Motor neuron (in vitro differentiated cells): ENCODE results near the gene ARHGAP27. TPM values are rescaled to one million over a fixed set of nuclear protein-coding genes. Genes with fewer than 3 reads are reported as not detected.

Experiments used
- ATAC-seq, 8 experiments: fragments of 200-7000 bp; cut with Tn5 transposase; replicated peaks in 6 of 8; 2 replicates each; pipeline ENCODE4 v1.8.0; 2021; ENCODE audit warnings: mild to moderate bottlenecking in 8 of 8, moderate library complexity in 8 of 8
- H3K27ac ChIP-seq, 2 donors: fragments of 250-450 bp; sonication (Bioruptor Pico); 2 replicates each; pipeline ENCODE4 v1.9.0; 2021; ENCODE audit warnings: antibody characterized with exemption in 2 of 2, mild to moderate bottlenecking in 2 of 2, moderate library complexity in 1 of 2
- H3K4me1 ChIP-seq, 2 donors: fragments of 250-450 bp; sonication (Bioruptor Pico); replicated peaks in 1 of 2; 2 replicates each; pipeline ENCODE4 v1.6.1; 2021; ENCODE audit warnings: antibody characterized with exemption in 2 of 2, mild to moderate bottlenecking in 2 of 2, moderate library complexity in 1 of 2
- H3K4me3 ChIP-seq, 5 donors: fragments of 250-450 bp; sonication (Bioruptor Pico); 2 replicates each; pipeline ENCODE4 v1.9.0; 2021; ENCODE audit warnings: antibody characterized with exemption in 5 of 5, mild to moderate bottlenecking in 5 of 5, moderate library complexity in 4 of 5
- WGBS, 10 experiments: fragments of 450-650 bp; shearing (Covaris generic); methylation state at CpG; one replicate each; pipeline ENCODE4 v1.0.0; 2022; 5-methylcytosine and 5-hydroxymethylcytosine counted together
- in situ Hi-C, 9 experiments: fragments of 400-800 bp; cut with MboI; loops; one replicate each; pipeline ENCODE4 v1.15.0; 2021; ENCODE audit warnings: low sequenced_read_pairs in 9 of 9, low pct_unique_long_range_greater_than_20kb in 2 of 9; ENCODE audit not compliant: unreplicated experiment in 9 of 9
- total RNA-seq, 8 experiments: library from RNA; unstranded; fragments of 300-600 nt; gene quantifications; 2 replicates each; pipeline versions ENCODE4 v1.2.3 to v1.2.4, GENCODE V29; 2022

Gene ARHGAP27
- total RNA-seq, 8 experiments from 2014 or later: 0.88 to 4.8 (median 2.4) TPM

GRCh38 chr17:45404870-45405249 lies 27.8 kb downstream of the ARHGAP27 start:
- Histone ChIP-seq H3K27ac (no peak overlapping the region), H3K4me1 (peaks cover 4 to 12% of the 10 kb centered on the region in 2 donors), H3K4me3 (no peak overlapping the region)
- in situ Hi-C loops: loop anchor here in 1 of 9 experiments (25.0 kb wide), 1 partner anchor 457 kb away; no protein-coding TSS in a partner anchor
- WGBS, 10 experiments: 40 to 100% (median 74%) methylated on average over 1 of the region's 14 CpGs; no CpG with 5 or more reads in 6 of the 10 experiments
- ATAC-seq: peak in 4 of 8 experiments; percentile 3 to 4 (median 4)

DNA sequence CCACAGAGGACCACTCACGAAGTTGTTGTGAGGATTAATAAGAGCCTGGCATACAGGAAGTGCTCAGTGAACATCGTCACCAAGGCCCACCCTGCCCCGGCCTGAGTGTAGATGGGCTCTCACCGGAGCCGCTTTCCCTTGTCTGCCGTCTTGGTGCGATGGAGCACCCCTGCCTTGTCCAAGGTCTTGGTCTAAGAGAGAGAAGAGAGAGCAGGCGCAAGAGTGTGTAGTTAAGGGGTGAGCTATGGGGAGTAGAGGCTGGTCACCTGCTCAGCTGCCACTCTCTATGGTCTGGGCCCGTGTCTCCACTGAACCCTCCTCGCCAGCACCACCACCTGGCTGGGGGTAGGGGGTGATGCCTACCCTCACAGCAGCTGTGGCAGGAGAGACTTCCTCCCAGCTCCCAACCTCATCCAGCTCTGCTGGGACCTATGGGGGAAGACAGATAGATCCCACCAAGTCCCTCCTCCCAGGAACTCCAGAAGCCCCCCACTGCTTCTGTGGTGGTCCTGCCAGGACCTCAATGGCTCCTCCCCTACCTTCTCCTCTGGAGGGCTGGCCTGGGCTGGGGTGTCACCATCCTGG lies 28.7 kb downstream of the ARHGAP27 start:
- Histone ChIP-seq H3K4me3 (no peak overlapping the region), H3K4me1 (peaks cover 4 to 12% of the 10 kb centered on the region in 2 donors), H3K27ac (no peak overlapping the region)
- in situ Hi-C loops: loop anchor here in 1 of 9 experiments (25.0 kb wide), 1 partner anchor 458 kb away; no protein-coding TSS in a partner anchor
- 87 to 100% (median 100%) methylated on average over 1 to 3 of the region's 10 CpGs; no CpG with 5 or more reads in 7 of the 10 experiments for WGBS, 10 experiments
- ATAC-seq: no peak

- Histone ChIP-seq H3K4me1 (peaks cover 4 to 12% of the 10 kb centered on the region in 2 donors), H3K4me3 (no peak overlapping the region), H3K27ac (no peak overlapping the region)
- 100% methylated on average over 1 of the region's 1 CpG; no CpG with 5 or more reads in 9 of the 10 experiments for WGBS, 10 experiments
- ATAC-seq: no peak
- in situ Hi-C loops: loop anchor here in 1 of 9 experiments (25.0 kb wide), 1 partner anchor 459 kb away; no protein-coding TSS in a partner anchor
These were observed 29.8 kb downstream of the ARHGAP27 start for GRCh38 chr17:45402916-45403315.

DNA sequence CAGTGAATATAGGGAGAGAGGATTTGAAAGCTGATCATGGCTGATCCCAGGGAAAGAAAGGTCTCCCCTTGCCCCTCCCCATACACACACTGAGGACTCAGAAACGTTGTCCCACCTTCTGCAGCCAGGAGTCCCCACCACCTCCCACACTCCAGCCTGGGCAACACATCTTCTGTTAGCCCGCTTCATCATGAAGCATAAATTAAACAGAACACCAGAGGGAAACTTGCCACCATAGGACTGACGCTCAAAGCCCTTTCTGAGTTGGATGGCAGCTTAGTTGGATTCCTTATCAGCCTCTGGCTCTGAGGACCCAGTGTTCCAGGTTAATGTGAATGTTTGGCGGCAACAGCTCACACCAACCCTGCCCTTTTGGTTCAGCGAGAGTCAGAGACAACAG lies 33.9 kb downstream of the ARHGAP27 start:
- in situ Hi-C loops: loop anchor here in 6 of 9 experiments (25.0 kb wide), 2 partner anchors 111 to 186 kb away; partner anchors contain the start of gene FMNL1 (in 3 of the 6)
- Histone ChIP-seq H3K4me1 (peaks cover 0 to 3% of the 10 kb centered on the region in 2 donors), H3K4me3 (no peak overlapping the region), H3K27ac (no peak overlapping the region)
- ATAC-seq: no peak
- 60 to 100% (median 88%) methylated on average over 1 to 3 of the region's 5 CpGs; no CpG with 5 or more reads in 7 of the 10 experiments for WGBS, 10 experiments

- WGBS, 10 experiments: 83 to 100% (median 100%) methylated on average over 1 to 4 of the region's 5 CpGs; no CpG with 5 or more reads in 6 of the 10 experiments
- peaks cover 0 to 3% of the 10 kb centered on the region in 2 donors for H3K4me1 ChIP-seq
- no peak overlapping the region for H3K4me3 ChIP-seq
- no peak for ATAC-seq
- in situ Hi-C loops: loop anchor here in 6 of 9 experiments (25.0 kb wide), 2 partner anchors 110 to 185 kb away; partner anchors contain the start of gene FMNL1 (in 3 of the 6)
- H3K27ac ChIP-seq: no peak overlapping the region
These were observed 34.9 kb downstream of the ARHGAP27 start for GRCh38 chr17:45397796-45398195.

- WGBS, 10 experiments: 40 to 100% (median 93%) methylated on average over 1 to 21 of the region's 50 CpGs; no CpG with 5 or more reads in 3 of the 10 experiments
- H3K27ac ChIP-seq: no peak overlapping the region
- peaks cover 0 to 3% of the 10 kb centered on the region in 2 donors for H3K4me1 ChIP-seq
- in situ Hi-C loops: loop anchor here in 6 of 9 experiments (25.0 kb wide), 2 partner anchors 109 to 184 kb away; partner anchors contain the start of gene FMNL1 (in 3 of the 6)
- H3K4me3 ChIP-seq: no peak overlapping the region
- no peak for ATAC-seq
These were observed 36.0 kb downstream of the ARHGAP27 start for GRCh38 chr17:45396496-45397205.

DNA sequence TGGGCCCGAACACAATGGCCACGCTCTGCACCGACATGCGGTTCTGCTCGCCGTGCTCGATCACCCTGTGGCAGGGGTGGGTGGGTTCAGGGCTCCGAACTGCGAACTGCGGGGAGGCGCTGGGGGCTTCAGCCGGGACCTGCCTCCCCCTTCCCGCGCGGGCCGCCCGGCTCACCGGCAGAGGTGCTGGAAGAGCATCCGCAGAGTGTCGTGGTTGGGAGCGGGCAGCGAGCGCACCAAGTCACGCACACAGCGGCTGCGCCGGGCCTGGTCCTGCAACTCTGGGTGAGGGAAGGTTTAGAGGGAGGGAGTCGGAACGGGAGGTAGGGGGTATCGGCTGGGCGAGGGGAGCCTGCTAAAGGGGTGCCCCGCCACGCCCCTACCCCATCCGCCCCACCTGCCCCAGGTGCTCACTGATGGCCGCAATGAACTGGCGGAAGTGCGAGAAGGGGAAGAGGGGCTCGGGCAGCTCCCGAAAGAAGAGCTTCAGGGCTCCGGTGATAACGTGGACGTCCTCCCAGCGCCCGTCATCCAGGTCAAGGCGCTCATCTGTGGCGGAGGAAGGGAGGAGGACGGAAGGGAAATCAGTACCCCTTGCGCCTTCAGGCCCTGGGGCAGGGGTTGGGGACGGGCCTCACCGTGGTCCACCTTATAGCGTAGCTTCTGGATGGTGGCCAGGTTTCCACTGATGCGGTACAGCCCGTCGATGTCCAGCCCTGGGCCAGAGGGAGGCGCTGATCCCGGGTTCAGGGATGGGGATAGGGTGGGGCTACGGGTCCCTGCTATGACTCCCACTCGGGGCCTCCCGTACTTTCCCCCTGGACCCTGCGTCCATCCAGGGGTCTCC lies 36.9 kb downstream of the ARHGAP27 start:
- in situ Hi-C loops: loop anchor here in 6 of 9 experiments (25.0 kb wide), 2 partner anchors 108 to 183 kb away; partner anchors contain the start of gene FMNL1 (in 3 of the 6)
- 100% methylated on average over 2 of the region's 60 CpGs; no CpG with 5 or more reads in 9 of the 10 experiments for WGBS, 10 experiments
- no peak overlapping the region for H3K4me3 ChIP-seq
- ATAC-seq: peak in 3 of 8 experiments; percentile 7 to 20 (median 9)
- peaks cover 0 to 3% of the 10 kb centered on the region in 2 donors for H3K4me1 ChIP-seq
- H3K27ac ChIP-seq: no peak overlapping the region

DNA sequence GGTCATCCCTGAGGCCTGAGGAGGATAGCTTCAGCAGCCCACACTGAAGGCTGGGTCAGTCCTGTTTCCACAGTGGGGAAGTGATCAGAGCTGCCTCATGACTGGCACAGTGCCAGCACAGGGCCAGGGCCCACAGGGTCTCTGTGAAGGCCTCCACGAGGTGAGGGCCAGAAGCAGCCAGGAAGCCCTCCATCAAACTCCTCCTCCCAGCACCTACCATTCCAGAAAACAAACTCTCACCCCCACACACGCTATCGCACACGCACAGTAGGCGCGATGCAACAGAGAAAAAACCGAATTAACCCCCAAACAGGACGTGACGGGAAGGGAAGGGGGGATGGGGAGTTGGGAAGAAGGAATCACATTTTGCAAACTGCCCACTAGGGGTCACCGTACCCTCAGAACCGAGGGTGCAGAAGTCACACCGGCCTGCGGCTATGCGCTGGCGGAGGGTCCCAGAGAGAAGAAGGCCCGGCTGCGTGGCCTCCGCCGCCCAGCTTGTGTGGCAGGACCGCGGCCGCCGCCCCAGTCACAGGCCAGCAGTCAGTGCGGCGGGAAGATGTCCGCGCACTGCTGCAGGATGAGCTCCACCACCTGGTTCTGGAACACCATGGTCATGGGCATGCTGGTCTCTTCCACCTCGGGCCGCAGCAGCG lies 37.6 kb downstream of the ARHGAP27 start:
- H3K27ac ChIP-seq: no peak overlapping the region
- H3K4me1 ChIP-seq: peaks cover 0 to 3% of the 10 kb centered on the region in 2 donors
- in situ Hi-C loops: loop anchor here in 6 of 9 experiments (25.0 kb wide), 2 partner anchors 108 to 183 kb away; partner anchors contain the start of gene FMNL1 (in 3 of the 6)
- ATAC-seq: peak; percentile 82 to 94 (median 87)
- 12 to 67% (median 27%) methylated on average over 1 to 7 of the region's 30 CpGs; no CpG with 5 or more reads in 5 of the 10 experiments for WGBS, 10 experiments
- H3K4me3 ChIP-seq: no peak overlapping the region

DNA sequence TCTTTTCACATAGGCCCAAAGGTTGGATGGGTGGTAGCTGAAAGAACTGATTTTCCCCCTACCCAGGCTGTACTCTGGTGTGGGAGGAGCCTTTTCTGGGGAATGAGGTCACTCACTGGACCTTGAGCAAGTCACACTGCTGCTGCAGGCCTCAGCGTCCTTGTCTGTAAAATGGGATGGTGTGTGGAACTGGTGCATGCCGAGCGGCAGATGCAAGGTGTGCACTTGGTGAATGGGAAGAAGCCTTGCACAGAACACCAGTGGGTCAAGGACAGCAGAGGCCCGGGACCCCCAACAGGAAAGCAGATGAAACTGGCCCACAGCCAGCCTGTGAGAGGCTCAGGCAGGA lies 38.1 kb downstream of the ARHGAP27 start:
- no peak for ATAC-seq
- H3K4me3 ChIP-seq: no peak overlapping the region
- WGBS, 10 experiments: 33 to 100% (median 53%) methylated on average over 1 to 3 of the region's 4 CpGs; no CpG with 5 or more reads in 6 of the 10 experiments
- in situ Hi-C loops: loop anchor here in 6 of 9 experiments (25.0 kb wide), 2 partner anchors 107 to 182 kb away; partner anchors contain the start of gene FMNL1 (in 3 of the 6)
- H3K27ac ChIP-seq: no peak overlapping the region
- H3K4me1 ChIP-seq: peaks cover 0 to 3% of the 10 kb centered on the region in 2 donors

DNA sequence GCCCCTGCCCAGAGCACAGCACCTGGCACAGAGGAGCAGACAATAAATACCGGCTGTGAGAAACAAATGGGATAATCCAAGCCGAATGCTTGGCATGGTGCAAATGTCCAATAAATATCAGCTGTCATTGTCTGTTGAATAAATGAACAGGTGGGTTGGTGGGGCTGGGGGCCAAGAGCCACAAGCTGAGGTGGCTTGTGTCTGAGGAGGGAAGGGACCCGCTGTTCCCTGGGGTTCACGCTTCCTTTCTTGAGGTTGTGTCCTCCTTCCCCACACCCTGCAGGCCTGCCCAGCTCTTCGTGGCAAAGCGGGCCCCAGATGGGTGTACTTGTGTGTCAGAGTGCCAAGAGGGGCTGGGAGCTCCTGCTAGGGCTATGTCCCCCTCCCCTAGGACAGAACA lies 38.6 kb downstream of the ARHGAP27 start:
- no peak for ATAC-seq
- 48 to 100% methylated on average over 2 of the region's 6 CpGs; no CpG with 5 or more reads in 8 of the 10 experiments for WGBS, 10 experiments
- H3K4me3 ChIP-seq: no peak overlapping the region
- H3K27ac ChIP-seq: no peak overlapping the region
- in situ Hi-C loops: loop anchor here in 6 of 9 experiments (25.0 kb wide), 2 partner anchors 107 to 182 kb away; partner anchors contain the start of gene FMNL1 (in 3 of the 6)
- peaks cover 0 to 3% of the 10 kb centered on the region in 2 donors for H3K4me1 ChIP-seq

GRCh38 chr17:45393411-45393810 lies 39.3 kb downstream of the ARHGAP27 start:
- Histone ChIP-seq H3K4me3 (no peak overlapping the region), H3K27ac (no peak overlapping the region), H3K4me1 (peaks cover 0 to 3% of the 10 kb centered on the region in 2 donors)
- no peak for ATAC-seq
- 60 to 100% (median 89%) methylated on average over 1 to 3 of the region's 5 CpGs; no CpG with 5 or more reads in 6 of the 10 experiments for WGBS, 10 experiments
- in situ Hi-C loops: loop anchor here in 6 of 9 experiments (25.0 kb wide), 2 partner anchors 106 to 181 kb away; partner anchors contain the start of gene FMNL1 (in 3 of the 6)
